ENCODE results near the gene TJP1.
"Not testable (repeated sequence)": the region's sequence is repeated elsewhere in the genome, so short reads cannot be mapped to it uniquely, and the experiment has no call there.

Gene TJP1

GRCh38 chr15:29792426-29793159 is 29.7 kb downstream of the TJP1 start:
- DNase-seq: no peak

GRCh38 chr15:29790607-29791006 is 31.7 kb downstream of the TJP1 start:
- no peak for DNase-seq

DNA sequence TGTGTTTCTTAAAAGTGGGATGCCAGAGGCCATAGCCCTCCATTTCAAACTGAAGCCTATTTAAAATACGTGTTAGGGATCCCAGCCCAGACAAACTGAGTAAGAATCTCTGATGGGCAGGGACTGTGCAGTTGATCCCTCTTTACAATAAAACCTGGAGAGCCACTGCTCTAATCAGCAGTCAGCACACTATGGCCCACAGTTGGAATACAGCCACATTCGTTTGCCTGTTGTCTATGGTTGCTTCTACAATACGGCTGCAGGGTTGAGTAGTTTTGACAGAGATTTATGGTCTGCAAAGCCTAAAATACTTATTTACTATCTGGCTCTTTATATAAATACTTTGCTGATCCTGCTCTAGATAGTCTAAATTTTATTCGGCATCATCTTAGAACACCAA is 32.4 kb downstream of the TJP1 start:
- DNase-seq: no peak

GRCh38 chr15:29788433-29789034 is 33.7 kb downstream of the TJP1 start:
- DNase-seq: no peak

DNA sequence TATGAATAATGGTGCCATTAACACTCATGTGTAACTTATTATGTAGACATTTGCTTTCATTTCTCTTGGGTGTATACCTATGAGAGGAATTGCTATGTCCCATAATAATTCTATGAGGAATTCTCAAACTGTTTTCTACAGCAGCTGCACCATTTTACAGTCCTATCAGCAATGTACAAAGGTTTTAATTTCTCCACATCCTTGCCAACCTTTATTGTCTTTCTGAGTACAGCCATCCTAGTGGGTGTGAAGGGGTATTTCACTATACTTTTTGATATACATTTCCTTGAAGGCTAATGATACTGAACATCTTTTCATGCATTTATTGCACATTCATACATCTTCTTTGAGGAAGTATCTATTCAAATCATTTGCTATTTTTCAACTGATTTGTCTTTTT is 34.5 kb downstream of the TJP1 start:
- no peak for DNase-seq

GRCh38 chr15:29785642-29786041 is 36.6 kb downstream of the TJP1 start:
- DNase-seq: no peak

DNA sequence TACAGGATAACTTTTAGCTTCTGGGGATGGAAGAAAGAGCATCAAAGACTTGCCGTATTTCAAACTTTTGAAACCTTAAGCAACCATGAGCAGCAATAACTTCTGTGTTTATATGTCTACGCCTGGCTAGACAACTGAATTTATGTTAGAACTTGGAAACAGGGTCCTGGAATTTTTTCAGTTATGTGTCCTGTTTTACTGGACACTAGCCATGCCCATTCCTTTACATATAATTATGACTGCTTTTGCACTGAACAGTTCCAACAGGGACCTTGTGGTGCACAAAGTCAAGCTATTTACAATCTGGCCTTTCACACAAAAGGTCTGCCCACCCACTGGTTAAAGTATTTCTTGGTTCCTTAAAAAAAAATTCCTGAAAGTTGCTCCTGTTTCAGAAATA is 37.1 kb downstream of the TJP1 start:
- no peak for DNase-seq

DNA sequence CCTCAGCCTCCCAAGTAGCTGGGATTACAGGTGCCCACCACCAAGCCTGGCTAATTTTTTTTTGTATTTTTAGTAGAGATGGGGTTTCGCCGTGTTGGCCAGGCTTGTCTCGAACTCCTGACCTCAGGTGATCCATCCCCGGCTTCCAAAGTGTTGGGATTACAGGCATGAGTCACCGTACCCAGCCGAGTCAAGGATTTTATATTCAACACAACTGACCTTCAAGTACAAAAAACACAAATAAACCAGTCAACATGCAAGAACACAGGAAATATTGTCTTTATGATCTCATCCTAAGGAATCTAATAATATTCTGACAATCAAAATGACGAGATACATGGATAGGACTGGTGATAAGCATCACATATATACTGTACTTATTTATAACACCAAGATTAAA is 37.9 kb downstream of the TJP1 start:
- DNase-seq: no peak

- not testable (repeated sequence) for DNase-seq
Measured at GRCh38 chr15:29782816-29783215, 39.5 kb downstream of the TJP1 start.

DNA sequence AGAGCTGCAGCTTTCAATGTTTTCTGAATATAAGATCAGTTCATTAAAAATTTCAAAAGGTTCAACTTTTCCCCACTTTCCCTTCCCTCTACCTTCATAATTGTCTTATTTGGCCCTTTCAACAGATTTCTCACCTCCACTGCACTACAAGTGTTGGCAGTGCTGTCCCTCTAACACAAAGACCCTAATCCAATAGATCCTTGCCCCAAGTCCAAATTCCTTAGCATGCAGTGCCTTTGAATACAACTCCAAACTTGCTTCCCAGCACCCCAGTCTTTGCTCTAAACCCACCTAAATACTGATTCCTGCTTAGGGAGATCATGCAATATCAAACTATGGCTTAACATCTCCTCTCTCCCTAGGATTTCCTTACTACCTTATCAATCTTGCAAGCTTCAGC is 43.9 kb downstream of the TJP1 start:
- DNase-seq: no peak

DNA sequence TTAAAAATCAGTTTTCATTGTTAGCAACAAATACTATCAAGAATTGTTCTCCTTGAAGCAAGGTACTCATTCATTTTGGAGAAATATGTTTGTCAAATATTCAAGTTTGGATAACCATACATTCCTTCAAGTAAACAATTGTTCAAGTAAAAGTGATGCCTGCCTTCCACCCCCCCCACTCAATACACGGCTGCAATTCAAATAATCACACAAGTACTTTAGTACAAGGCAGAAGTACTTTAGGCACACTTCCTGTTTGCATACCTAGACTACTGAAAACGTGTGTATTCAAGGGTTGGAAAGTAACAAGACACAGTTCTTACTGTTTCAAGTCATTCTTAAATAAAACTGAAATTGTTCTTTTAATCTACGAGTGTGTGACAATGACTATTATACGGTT is 45.4 kb downstream of the TJP1 start:
- no peak for DNase-seq

DNA sequence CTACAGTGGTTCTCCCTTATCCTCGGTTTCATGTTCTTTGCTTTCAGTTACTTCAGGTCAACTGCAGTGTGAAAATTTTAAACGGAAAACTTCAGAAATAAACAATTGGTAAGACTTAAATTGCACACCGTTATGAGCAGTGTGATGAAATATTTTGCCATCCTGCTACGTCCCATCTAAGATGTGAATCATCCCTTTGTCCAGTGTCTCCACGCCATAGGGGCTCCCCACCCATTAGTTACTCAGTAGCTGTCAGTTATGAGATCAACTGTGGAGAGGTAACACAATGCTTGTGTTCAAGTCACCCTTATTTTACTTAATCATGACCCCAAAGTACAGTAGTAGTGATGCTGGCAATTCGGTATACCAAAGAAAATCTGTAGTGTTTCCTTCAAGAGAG is 47.4 kb downstream of the TJP1 start:
- no peak for DNase-seq

DNA sequence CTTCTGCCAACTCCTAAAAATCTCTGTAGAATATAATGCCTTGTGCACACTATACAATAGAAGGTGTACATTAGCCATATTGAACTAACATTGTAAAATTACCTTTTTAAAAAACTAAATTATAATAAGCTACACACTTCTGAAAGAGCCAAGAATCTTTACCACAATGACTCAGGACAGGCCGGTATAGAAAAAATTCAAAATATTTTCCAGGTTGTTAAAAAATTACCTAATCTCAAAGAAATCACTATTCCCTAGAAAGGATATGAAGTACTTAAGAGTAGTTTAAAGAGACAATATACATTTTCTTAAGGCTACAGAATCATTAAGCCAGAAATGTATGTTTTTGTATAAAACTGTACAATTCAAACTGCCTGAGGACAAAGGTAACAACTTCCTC is 48.5 kb downstream of the TJP1 start:
- no peak for DNase-seq

- DNase-seq: no peak
Measured at GRCh38 chr15:29773000-29773399, 49.3 kb downstream of the TJP1 start.

- no peak for DNase-seq
Measured at GRCh38 chr15:29770796-29771195, 51.5 kb downstream of the TJP1 start.

- no peak for DNase-seq
Measured at GRCh38 chr15:29765898-29766527, 56.3 kb downstream of the TJP1 start.

- no peak for DNase-seq
Measured at GRCh38 chr15:29765234-29765841, 56.9 kb downstream of the TJP1 start.

GRCh38 chr15:29759596-29759995 is 62.7 kb downstream of the TJP1 start:
- DNase-seq: no peak

- DNase-seq: no peak
Measured at GRCh38 chr15:29756358-29757267, 65.7 kb downstream of the TJP1 start.

- DNase-seq: not testable (repeated sequence)
Measured at GRCh38 chr15:29754009-29754408, 68.3 kb downstream of the TJP1 start.

GRCh38 chr15:29753506-29753905 is 68.8 kb downstream of the TJP1 start:
- no peak for DNase-seq

DNA sequence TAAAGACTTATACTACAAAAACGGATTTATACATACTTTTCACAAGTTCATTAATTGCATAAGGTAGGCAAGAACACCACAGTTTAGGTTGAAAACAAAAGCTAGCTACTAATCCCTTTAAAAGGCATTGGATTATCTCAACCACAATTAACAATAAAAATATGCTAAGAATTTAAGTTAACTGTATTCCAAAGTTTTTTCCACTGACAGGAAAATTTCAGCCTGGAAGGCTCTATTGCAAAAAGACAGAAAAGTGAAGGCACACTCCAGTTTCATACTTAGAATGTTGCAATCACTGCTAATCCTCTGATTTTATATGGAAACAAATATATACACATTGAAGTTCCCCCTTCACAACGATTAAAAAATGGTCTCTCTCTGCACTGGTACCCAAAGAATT is 71.5 kb downstream of the TJP1 start:
- no peak for DNase-seq

All from CD4-positive, alpha-beta T cell treated with Interleukin-4 for 4 hours (primary cell).